ENCODE results near the gene KLHL30. TPM values are rescaled to one million over a fixed set of nuclear protein-coding genes. Genes with fewer than 3 reads are reported as not detected.
A peak's percentile ranks its signal among the peaks of the same experiment; 100 is the strongest.

Gene KLHL30
- total RNA-seq, result under 1 TPM; 0.10 to 0.28 TPM
- polyA plus RNA-seq (ENCODE audit: insufficient read length in 2 of 2), result under 1 TPM; 0.13 to 0.14 TPM
- long read RNA-seq, donor 1, result 0 reads
- long read RNA-seq, donor 2, result 0 reads
- long read RNA-seq, donor 3, result 0 reads
- long read RNA-seq, donor 4, result 0 reads

- no peaks in the 10 kb centered on the region for H3K9me3 ChIP-seq (ENCODE audit: control insufficient read depth, insufficient read depth, low read length)
- WGBS (ENCODE audit: insufficient coverage), result 75% methylated on average over 19 of the region's 22 CpGs
- H3K4me1 ChIP-seq (ENCODE audit: control insufficient read depth, insufficient read depth, low read length), result peaks cover 3% of the 10 kb centered on the region
- H3K4me3 ChIP-seq (ENCODE audit: low read depth, low read length), result no peak within 1 kb of the TSS
- no peak for DNase-seq (ENCODE audit: low read depth in 4 of 6, low spot score in 6 of 6)
- H3K27me3 ChIP-seq (ENCODE audit: control insufficient read depth, insufficient read depth, low read length), result no peaks in the 10 kb centered on the region
- H3K36me3 ChIP-seq (ENCODE audit: control insufficient read depth, insufficient read depth, low read length), result peaks cover 9% of the 10 kb centered on the region
- no peak within 1 kb of the TSS for H3K27ac ChIP-seq (ENCODE audit: low read depth, low read length)
These were observed at the start of gene KLHL30 for GRCh38 chr2:238138331-238139195. Gene KLHL30 (plus strand): TSS chr2:238138668. CDS start chr2:238140755, 2,087 bp downstream.

- no peaks in the 10 kb centered on the region for H3K27me3 ChIP-seq (ENCODE audit: control insufficient read depth, insufficient read depth, low read length)
- no CpG with 5 or more reads among the region's 4 CpGs for WGBS (ENCODE audit: insufficient coverage)
- no peak for DNase-seq (ENCODE audit: low read depth in 4 of 6, low spot score in 6 of 6)
- H3K4me1 ChIP-seq (ENCODE audit: control insufficient read depth, insufficient read depth, low read length), result no peaks in the 10 kb centered on the region
- no peak overlapping the region for H3K4me3 ChIP-seq (ENCODE audit: low read depth, low read length)
- H3K27ac ChIP-seq (ENCODE audit: low read depth, low read length), result no peak overlapping the region
- peaks cover 31% of the 10 kb centered on the region for H3K36me3 ChIP-seq (ENCODE audit: control insufficient read depth, insufficient read depth, low read length)
- no peaks in the 10 kb centered on the region for H3K9me3 ChIP-seq (ENCODE audit: control insufficient read depth, insufficient read depth, low read length)
These were observed 47.6 kb upstream of the KLHL30 start for GRCh38 chr2:238090887-238091286.

GRCh38 chr2:238091436-238092060 is 46.9 kb upstream of the KLHL30 start:
- Histone ChIP-seq H3K4me1 (ENCODE audit: control insufficient read depth, insufficient read depth, low read length) (peaks cover 5% of the 10 kb centered on the region), H3K36me3 (ENCODE audit: control insufficient read depth, insufficient read depth, low read length) (peaks cover 33% of the 10 kb centered on the region), H3K4me3 (ENCODE audit: low read depth, low read length) (no peak overlapping the region), H3K9me3 (ENCODE audit: control insufficient read depth, insufficient read depth, low read length) (no peaks in the 10 kb centered on the region), H3K27ac (ENCODE audit: low read depth, low read length) (no peak overlapping the region), H3K27me3 (ENCODE audit: control insufficient read depth, insufficient read depth, low read length) (no peaks in the 10 kb centered on the region)
- WGBS (ENCODE audit: insufficient coverage), result 93% methylated on average over 12 of the region's 16 CpGs
- no peak for DNase-seq (ENCODE audit: low read depth in 4 of 6, low spot score in 6 of 6)

GRCh38 chr2:238092486-238093035 is 45.9 kb upstream of the KLHL30 start:
- 96% methylated on average over 12 of the region's 12 CpGs for WGBS (ENCODE audit: insufficient coverage)
- no peaks in the 10 kb centered on the region for H3K27me3 ChIP-seq (ENCODE audit: control insufficient read depth, insufficient read depth, low read length)
- H3K9me3 ChIP-seq (ENCODE audit: control insufficient read depth, insufficient read depth, low read length), result no peaks in the 10 kb centered on the region
- peaks cover 36% of the 10 kb centered on the region for H3K36me3 ChIP-seq (ENCODE audit: control insufficient read depth, insufficient read depth, low read length)
- peaks cover 8% of the 10 kb centered on the region for H3K4me1 ChIP-seq (ENCODE audit: control insufficient read depth, insufficient read depth, low read length)
- H3K4me3 ChIP-seq (ENCODE audit: low read depth, low read length), result no peak overlapping the region
- DNase-seq (ENCODE audit: low read depth in 4 of 6, low spot score in 6 of 6), result no peak
- H3K27ac ChIP-seq (ENCODE audit: low read depth, low read length), result no peak overlapping the region

GRCh38 chr2:238093181-238094140 is 45.0 kb upstream of the KLHL30 start:
- WGBS (ENCODE audit: insufficient coverage), result 93% methylated on average over 22 of the region's 26 CpGs
- Histone ChIP-seq H3K27ac (ENCODE audit: low read depth, low read length) (no peak overlapping the region), H3K4me1 (ENCODE audit: control insufficient read depth, insufficient read depth, low read length) (peaks cover 8% of the 10 kb centered on the region), H3K36me3 (ENCODE audit: control insufficient read depth, insufficient read depth, low read length) (peaks cover 37% of the 10 kb centered on the region), H3K27me3 (ENCODE audit: control insufficient read depth, insufficient read depth, low read length) (no peaks in the 10 kb centered on the region), H3K9me3 (ENCODE audit: control insufficient read depth, insufficient read depth, low read length) (no peaks in the 10 kb centered on the region), H3K4me3 (ENCODE audit: low read depth, low read length) (no peak overlapping the region)
- DNase-seq (ENCODE audit: low read depth in 4 of 6, low spot score in 6 of 6), result no peak

- H3K4me1 ChIP-seq (ENCODE audit: control insufficient read depth, insufficient read depth, low read length), result peaks cover 8% of the 10 kb centered on the region
- peaks cover 41% of the 10 kb centered on the region for H3K36me3 ChIP-seq (ENCODE audit: control insufficient read depth, insufficient read depth, low read length)
- H3K27ac ChIP-seq (ENCODE audit: low read depth, low read length), result no peak overlapping the region
- 95% methylated on average over 16 of the region's 17 CpGs for WGBS (ENCODE audit: insufficient coverage)
- no peaks in the 10 kb centered on the region for H3K27me3 ChIP-seq (ENCODE audit: control insufficient read depth, insufficient read depth, low read length)
- H3K9me3 ChIP-seq (ENCODE audit: control insufficient read depth, insufficient read depth, low read length), result no peaks in the 10 kb centered on the region
- no peak overlapping the region for H3K4me3 ChIP-seq (ENCODE audit: low read depth, low read length)
- no peak for DNase-seq (ENCODE audit: low read depth in 4 of 6, low spot score in 6 of 6)
These were observed 43.9 kb upstream of the KLHL30 start for GRCh38 chr2:238094438-238095022.

- no peaks in the 10 kb centered on the region for H3K27me3 ChIP-seq (ENCODE audit: control insufficient read depth, insufficient read depth, low read length)
- H3K27ac ChIP-seq (ENCODE audit: low read depth, low read length), result no peak overlapping the region
- H3K4me1 ChIP-seq (ENCODE audit: control insufficient read depth, insufficient read depth, low read length), result peaks cover 8% of the 10 kb centered on the region
- WGBS (ENCODE audit: insufficient coverage), result 98% methylated on average over 6 of the region's 7 CpGs
- H3K36me3 ChIP-seq (ENCODE audit: control insufficient read depth, insufficient read depth, low read length), result peaks cover 44% of the 10 kb centered on the region
- no peaks in the 10 kb centered on the region for H3K9me3 ChIP-seq (ENCODE audit: control insufficient read depth, insufficient read depth, low read length)
- DNase-seq (ENCODE audit: low read depth in 4 of 6, low spot score in 6 of 6), result no peak
- no peak overlapping the region for H3K4me3 ChIP-seq (ENCODE audit: low read depth, low read length)
These were observed 43.3 kb upstream of the KLHL30 start for GRCh38 chr2:238095143-238095542.

GRCh38 chr2:238096311-238097011 is 42.0 kb upstream of the KLHL30 start:
- H3K4me1 ChIP-seq (ENCODE audit: control insufficient read depth, insufficient read depth, low read length), result peaks cover 8% of the 10 kb centered on the region
- no peaks in the 10 kb centered on the region for H3K9me3 ChIP-seq (ENCODE audit: control insufficient read depth, insufficient read depth, low read length)
- WGBS (ENCODE audit: insufficient coverage), result 56% methylated on average over 21 of the region's 22 CpGs
- H3K36me3 ChIP-seq (ENCODE audit: control insufficient read depth, insufficient read depth, low read length), result peaks cover 45% of the 10 kb centered on the region
- peak in 1 of 6 donors; percentile 65 for DNase-seq (ENCODE audit: low read depth in 4 of 6, low spot score in 6 of 6)
- H3K27ac ChIP-seq (ENCODE audit: low read depth, low read length), result no peak overlapping the region
- H3K27me3 ChIP-seq (ENCODE audit: control insufficient read depth, insufficient read depth, low read length), result no peaks in the 10 kb centered on the region
- H3K4me3 ChIP-seq (ENCODE audit: low read depth, low read length), result no peak overlapping the region

Data from spinal cord (tissue), 10 donors.